NCI-H2081 treated with DMSO at 0.1 percent for 48 hours (cell line): Measurements from ENCODE around the gene TEAD1.

Experiments used
- DNase-seq: peaks from one replicate; lab custom pipeline; 2025; lab: John Stamatoyannopoulos, UW

TEAD1 gene

DNA sequence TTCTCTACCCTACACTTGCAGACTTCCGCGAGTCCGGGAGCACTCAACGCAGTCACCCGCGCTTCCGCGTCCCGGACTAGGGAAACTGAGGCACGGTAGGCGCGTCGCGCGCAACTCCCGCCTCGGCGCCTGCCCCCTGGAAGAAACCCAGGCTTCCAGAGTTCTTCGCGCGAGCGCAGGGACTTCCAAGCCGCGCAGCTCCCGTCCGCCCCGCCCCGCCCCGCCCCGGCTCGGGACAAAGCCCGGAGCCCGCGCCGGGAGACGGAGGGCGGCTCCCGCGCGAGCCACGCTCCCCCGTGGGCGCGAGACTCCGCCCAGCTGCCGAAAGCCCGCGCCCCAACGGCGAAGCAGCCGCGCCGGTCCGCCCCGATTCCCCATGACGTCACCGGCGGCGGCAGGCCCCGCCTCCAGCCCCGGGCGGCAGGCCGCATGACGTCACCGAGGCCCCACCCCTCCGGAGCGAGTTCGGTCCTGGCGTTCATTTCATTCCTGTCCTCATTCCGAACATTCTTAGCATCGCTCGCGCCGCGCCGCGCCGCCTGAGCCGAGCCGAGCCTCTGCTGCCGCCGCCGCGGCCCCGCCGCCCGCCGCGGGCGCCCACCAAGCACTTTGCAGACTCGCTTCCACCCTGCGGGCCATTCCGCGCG, at the start of gene TEAD1:
TSS of gene TEAD1 (plus strand) at position 498 of the 647 bp plus-strand sequence.
- DNase-seq: peak; percentile 40

DNA sequence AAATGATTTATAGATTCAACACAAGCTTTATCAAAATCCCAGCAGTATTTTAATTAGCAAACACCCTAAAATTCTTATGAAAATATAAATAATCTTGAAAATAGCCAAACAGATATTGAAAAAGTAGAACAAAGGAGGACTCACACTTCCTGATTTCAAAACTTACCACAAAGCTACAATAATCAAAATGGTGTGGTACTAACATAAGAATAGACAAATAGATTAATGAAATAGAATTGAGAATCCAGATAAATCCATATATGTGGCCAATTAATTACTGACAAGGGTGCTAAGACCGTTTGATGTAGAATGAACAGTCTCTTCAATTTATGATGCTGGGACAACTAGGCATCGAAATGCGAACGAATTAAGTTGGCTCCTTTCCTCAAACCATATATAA, 49.6 kb upstream of the TEAD1 start:
- DNase-seq: no peak

DNA sequence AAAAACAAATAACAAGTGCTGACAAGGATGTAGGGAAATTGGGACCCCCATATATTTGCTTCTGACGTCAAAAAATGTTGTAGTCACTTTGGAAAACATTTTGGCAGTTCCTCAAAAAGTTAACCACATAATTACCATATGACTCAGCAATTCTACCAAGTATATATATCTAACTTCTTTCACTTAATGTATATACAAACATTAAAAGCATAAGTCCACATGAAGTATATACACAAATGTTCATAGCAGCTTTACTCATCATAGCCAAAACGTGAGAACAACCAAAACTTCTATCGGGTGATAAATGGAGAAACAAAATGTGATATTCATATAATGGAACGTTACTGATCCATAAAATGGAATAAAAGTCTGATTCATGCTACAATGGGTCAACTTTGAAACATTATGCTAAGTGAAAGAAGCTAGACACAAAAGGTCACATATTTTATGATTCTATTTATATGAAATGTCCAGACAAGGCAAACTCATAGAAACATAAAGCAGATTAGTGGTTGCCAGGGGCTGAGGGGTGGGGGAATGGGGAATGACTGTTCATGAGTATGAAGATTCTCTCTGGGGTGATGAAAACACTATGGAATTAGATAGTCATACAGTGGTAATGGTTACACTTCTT, 48.7 kb upstream of the TEAD1 start:
- DNase-seq: no peak

DNA sequence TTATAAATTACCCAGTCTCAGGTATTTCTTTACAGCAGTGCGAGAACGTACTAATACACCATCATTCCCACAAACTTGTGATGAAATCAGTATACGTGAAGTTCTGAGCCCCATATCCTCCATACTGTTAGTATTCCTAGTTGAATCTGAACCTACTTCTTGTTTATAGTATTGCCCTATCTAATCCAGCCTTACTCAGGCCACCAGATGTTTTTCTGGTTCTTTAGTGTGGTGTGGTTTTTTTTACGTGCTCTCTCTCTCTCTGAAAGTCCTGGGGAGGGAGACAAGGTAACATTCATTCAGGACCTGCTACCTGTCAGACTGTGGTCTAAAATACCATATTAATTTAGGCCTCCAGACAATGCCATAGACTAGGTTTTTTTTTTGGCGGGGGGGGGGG, 47.6 kb upstream of the TEAD1 start:
- DNase-seq: no peak

DNA sequence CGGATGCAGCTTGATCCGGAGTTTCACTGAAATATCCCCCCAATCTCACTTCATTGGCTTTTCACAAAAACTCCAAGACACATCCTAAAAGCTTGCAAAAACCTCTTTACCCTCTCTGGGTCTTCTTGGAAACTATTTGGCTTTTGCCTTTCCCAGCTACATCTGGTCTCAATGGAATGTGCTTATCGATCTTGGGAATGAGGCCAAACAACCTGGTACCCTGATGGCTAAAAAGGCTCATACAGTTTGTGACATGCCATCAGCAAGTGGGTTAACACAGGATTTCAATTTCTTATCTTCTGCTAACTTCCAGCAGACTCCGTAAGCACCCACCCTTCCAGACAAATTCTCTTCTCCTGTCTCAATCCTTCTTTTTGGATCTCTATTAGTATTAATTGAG, 45.9 kb upstream of the TEAD1 start:
- DNase-seq: no peak

DNA sequence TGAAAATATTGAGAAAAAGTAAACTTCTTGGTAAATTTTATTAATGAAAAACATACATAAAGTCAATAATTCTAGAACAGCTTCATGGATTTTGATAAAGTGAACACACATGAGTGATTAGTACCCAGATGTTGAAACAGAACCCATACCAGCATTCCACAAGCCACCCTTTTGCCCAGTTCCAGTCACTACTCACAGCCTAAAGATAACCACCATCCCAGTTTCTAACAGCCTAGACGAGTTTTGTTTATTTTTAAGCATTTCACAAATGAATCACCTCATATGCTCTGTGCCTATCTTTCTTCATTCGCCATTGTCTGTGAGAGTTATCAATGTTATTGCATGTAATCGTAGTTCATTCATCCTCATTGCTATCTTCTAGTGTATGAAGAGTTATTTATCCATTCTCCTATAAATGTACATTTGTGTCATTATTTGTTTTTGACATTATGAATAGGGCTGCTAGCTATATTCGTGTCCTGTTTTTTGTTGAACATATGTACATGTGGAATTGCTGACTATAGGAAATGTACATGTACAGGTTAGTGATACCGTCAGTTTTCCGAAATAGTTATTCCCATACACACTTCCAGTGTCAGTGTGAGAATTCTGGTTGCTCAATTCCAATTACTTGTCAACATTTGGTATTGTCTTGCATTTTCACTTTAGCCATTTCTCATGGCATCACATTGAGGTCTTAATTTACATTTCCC, 44.5 kb upstream of the TEAD1 start:
- DNase-seq: no peak

DNA sequence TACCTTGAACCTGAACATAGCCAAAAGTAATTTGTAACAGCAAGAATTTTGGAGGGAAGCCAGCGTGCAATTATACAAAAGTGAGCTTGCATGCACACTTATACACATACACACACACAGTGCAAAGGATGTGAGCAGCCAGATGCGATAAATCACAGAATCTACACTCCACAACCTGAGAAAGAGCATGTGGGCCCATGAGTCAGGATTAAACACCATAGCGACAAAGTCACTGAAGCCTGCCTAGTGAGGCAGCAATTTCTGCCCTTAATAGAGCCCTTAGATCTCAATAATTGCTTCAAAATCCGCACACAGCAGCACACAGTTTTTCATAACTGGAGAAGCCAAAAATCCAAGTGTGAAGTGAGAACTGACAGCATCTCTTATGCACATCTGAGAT, 42.6 kb upstream of the TEAD1 start:
- no peak for DNase-seq

DNA sequence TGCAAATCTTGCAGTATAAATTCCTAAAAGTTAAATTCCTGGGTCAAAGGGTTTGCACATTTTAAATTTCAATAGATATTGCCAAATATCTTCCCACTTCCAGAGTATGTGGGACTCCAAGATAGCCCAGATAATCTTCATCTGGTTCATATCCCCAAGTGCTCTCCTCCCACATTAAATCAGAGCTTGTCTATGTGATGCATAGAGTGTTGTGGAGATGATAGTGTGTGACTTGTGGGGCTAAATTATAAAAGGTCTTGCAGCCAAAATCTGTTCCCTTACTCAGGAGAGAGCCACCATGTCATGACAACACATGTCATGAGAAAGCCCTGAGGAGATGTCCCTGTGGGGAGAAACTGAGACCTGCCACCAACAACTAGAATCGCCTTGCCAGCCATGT, 39.9 kb upstream of the TEAD1 start:
- no peak for DNase-seq

DNA sequence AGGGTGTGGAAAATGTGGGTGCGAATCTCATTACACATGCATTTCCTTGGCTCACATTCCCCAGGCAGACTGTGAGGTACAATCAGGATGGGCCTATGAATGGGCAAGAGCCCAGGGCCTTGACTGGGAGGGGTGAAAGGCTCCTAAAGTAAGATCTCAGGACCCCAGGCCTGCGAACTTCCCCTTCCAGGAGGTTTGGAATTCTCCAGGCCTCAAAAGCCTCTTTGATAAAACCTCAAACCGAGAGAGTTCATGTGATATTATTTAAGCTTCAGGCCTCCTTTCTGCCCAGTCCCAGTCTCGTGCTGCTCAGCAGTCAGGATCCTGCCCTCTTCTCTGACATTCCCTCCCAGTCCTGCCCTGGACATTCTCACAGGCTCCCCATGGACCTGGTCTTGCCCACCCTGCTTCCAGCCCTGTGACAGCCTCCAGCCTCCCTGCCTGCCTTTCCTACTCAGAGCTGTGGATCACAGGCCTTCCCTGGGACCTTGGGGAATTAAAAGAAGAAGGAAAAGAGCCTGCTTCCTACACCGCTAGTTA, 37.3 kb upstream of the TEAD1 start:
- DNase-seq: no peak

DNA sequence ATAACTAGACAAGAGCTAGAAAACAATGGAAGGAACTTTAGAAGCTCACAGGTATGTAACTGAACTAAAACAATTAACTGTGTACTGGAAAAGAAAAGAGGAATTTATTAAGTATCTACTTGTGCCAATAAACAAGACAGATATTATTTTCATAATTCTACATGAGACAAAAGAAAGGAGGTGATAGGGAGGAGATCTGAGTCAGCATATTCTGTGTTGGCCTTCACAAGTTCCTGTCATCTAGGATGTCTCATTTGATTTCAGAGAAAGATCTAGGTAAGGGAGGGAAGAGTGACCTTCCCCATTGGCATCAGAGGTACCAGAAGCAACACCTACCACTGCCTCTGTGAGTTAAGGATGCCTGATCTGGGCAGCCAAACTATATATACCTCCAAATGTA, 34.8 kb upstream of the TEAD1 start:
- DNase-seq: no peak

DNA sequence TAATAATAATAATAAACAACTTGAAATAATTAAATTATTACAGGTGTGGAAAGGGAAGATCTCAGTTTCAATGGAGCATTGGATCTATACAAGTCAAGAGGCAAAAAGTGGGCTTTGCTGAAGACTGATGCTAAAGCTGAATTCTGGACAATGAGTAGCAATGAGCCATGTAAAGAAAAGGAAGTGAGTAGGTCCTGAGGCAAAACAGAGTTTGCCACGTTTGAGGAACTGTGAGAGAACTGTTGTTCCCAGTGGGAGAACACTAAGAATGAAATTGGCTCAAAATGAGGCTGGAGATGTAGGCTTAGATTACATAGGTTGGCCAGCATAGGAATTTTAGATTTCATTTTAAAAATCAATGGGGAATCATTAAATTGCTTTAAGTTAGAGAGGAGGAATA, 33.9 kb upstream of the TEAD1 start:
- DNase-seq: no peak

DNA sequence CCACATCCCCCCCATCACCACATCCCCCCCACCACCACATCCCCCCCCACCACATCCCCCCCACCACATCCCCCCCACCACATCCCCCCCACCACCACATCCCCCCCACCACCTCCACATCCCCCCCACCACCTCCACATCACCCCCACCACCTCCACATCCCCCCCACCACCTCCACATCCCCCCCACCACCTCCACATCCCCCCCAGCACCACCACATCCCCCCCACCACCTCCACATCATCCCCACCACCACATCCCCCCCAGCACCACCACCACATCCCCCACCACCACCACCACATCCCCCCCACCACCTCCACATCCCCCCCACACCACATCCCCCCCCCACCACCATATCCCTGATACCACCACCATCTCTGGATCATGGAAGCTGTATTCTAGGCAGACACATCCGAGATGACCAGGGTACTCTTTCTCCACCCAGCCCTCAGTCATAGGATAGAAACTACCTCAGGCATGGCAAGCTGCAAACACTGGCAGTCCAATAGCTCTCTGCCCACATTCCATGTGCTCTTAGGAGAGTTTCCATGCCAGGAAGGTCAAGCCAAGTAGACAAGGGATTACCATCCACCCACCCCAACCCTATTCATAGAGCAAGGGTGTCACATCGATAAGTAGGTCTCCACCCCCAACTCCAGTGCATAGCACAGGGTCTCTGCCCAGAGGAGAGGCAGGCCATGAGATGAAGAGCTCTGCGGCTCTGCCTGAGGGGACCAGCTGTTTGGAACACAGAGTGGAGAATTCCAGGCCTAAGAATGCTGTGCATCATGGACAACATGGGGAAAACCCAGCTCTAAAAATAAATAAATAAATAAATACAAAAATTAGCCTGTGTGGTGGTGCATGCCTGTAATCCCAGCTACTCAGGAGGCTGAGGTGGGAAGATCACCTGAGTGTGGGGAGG, 33.0 kb upstream of the TEAD1 start:
- no peak for DNase-seq

DNA sequence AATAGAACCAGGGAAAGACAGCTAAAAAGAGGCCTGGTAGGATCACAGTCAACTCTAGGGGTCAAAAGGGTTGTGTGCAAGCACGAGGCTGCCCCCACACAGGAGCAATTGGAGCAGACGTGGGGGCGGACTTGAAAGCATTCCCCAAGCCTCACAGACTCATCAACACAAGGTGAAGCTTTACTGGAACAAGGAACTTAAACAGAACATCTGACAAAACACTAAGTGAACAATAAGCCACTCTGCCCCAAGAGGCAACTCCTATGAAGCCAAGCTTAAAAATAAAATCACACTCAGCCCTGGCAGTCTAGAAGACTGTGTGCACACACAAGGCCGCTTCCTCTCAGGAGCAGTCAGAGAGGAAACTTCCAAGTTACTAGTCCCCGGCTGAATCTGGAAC, 32.2 kb upstream of the TEAD1 start:
- DNase-seq: no peak

DNA sequence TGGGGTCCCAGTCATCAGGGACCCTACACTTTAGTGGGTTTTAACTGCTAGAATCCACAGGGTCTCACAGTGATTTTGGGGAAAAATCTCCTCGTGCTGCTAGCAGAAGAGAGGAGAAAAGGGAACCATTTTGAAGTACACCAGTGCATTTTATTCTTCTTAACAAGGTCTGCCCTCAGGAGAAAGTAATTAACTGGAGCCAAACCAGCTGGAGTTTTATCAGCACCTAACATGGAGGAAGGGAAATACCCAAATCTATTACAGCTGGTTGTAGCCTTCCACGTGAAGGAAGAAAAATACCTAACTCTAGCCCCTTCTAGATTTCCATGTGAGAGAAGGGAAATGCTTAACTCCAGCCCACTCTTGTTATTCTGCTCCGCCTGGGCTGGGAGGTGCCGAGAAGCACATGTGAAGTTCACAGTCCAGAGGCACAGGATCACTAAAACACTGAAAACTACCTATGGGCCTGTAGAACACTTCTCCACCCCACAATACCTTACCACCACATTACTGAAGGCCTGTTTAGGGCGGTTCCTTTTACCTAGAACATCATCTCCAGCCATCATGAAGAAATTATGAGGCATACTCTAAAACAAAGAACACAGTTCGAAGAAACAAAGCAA, 31.3 kb upstream of the TEAD1 start:
- DNase-seq: no peak

DNA sequence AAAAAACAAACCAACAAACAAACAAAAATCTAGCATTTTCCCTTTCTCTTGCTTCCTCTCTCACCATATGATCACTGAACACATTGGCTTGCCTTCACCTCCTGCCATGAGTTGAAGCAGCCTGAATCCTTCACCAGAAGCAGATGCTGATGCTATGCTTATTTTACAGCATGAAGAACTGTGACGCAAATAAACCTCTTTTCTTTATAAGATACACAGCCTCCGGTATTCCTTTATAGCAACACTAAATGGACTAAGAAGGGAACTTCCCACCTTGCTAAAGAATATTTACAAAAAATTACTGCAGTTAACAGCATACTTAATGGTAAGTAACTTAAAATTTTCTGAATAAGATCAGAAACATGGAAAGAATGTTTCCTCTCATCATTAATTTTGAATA, 27.7 kb upstream of the TEAD1 start:
- no peak for DNase-seq

DNA sequence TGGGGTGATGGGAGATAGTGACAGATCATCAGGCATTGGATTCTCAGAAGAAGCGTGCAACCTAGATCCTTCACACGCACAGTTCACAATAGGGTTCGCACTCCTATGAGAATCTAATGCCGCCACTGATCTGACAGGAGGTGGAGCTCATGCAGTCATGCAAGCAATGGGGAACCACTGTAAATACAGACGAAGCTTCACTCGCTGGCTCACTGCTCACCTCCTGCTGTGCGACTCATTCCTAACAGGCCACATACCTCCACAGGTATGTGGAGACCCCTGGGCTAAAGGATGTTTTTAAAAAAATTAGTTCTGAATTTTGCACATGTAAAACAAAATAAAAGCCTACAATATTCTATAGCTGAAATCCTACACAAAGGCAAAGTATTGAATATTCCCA, 20.5 kb upstream of the TEAD1 start:
- no peak for DNase-seq

DNA sequence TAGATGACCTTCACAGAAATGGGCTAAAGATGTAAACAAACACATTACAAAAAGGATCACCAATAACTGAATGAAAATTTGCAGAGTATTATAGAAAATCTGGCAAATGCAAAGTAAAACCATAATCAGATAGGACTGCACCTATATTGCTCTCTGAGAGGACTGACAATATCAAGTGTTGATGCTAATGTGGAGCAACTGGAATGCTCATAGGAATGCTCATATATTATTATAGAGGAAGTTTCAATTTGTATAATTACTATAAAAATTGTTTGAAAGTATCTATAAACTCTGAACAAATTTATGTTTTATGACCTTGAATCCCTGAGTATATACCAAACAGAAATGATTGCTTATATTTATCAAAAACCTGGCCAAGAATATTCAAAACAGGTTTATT, 18.4 kb upstream of the TEAD1 start:
- DNase-seq: no peak

DNA sequence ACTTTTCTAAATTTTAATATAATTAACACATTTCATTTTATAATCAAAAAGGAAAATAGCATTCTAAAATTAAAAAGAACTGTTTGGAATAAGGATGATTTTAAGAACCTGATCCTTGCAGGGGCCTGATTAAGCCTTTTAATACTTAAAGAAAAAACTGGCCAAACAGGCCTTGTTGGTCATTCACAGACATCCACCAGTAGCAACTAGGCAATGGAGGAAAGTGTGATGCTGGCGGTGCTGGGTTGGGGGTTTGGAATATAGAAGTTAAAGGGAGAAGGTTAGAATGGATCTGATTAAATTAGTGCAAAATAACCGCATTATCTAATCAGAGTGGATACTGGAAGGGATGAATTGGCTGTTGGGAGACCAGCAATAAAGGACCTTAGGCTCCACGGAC, 16.9 kb upstream of the TEAD1 start:
- DNase-seq: no peak

DNA sequence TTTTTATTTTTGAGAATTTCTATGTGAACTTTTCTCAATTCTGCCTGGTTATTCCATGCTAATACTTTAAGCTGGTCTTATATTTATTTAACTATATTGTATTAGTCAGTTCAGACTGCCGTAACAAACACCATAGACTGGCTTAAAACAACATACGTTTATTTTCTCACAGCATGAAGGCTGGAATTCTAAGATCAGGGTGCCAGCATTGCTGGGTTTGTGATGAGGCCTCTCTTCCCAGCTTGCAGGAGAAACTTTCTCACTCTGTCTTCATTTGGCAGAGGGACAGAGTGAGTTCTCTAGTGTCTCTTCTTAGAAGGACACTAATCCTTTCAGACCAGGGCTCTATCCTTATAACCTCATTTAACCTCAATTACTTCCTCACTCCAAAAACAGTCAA, 16.2 kb upstream of the TEAD1 start:
- no peak for DNase-seq

DNA sequence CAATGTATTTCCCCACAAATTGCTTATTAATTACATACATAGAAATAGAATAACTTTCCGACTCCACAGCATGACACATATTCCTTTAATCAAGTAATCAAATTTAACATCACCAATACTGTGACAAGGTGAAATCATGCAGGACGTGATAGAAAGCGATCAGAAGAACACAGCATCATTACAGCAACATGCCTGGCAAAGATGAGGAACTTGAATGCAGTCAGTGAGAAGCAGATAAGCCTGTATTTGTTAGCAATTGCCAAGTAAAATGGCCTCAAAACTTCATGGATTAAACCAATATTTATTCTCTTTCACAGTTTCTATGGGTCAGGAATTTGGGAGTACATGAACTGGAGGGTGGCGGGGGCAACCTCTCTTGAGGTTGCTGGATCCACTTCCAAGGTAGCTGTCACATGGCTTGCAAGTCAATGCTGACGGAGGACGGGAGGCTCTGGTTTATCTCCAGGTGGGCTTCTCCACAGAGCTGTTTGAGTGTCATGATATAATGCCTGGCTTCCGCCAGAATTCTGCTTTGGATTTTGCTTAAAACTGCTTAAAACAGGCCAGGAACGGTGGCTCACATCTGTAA, 12.0 kb upstream of the TEAD1 start:
- DNase-seq: no peak

DNA sequence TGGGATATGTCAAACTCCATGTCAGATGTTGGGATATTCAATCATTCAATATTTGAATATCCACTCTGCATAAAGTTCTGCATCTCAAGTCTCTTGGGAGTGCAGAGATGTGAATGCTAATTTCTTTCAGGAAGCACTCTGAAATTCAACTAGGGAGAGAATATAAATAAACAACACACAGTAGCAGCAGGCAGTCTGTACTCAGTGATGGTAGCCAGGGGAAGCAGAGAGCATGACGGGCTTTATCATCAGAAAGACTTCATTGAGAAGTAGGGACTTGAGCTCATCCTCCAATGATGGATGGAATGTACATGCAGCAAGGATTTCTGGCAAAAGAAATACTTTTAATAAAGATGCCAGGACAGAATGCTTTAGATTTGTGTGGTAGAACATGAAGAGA, 9.8 kb upstream of the TEAD1 start:
- no peak for DNase-seq
